GM12878 (cell line): ENCODE results near the gene PGAM1. TPM values are rescaled to one million over a fixed set of nuclear protein-coding genes. Genes with fewer than 3 reads are reported as not detected.

Experiments
- ATAC-seq: fragments of 200-7000 bp; cut with Tn5 transposase; 3 replicates; pipeline ENCODE4 v1.9.1; 2020; ENCODE audit warnings: mild to moderate bottlenecking, moderate library complexity
- BruUV-seq: library from RNA; stranded (reverse); fragments of 400-500 nt; replicated peaks from 2 replicates; lab custom pipeline; 2021; lab: Mats Ljungman, UMichigan
- CTCF ChIA-PET: fragments of 300-600 bp; sonication (Branson Sonifier 250); formaldehyde crosslinking; extraction: SDS; loops from one replicate; lab custom pipeline; 2021; ENCODE audit warnings: inconsistent platforms; lab: Yijun Ruan, JAX
- POLR2A ChIA-PET: fragments of 350-600 bp; formaldehyde crosslinking; extraction: SDS; loops from one replicate; lab custom pipeline; 2021; ENCODE audit warnings: inconsistent platforms; lab: Charles Lee
- RAD21 ChIA-PET: fragments of 300-600 bp; sonication (Branson Sonifier 250); formaldehyde crosslinking; loops from one replicate; lab custom pipeline; 2023; ENCODE audit warnings: antibody characterized with exemption; ENCODE audit not compliant: unreplicated experiment; lab: Charles Lee
- SMC1A ChIA-PET: fragments of 300-600 bp; sonication (Branson Sonifier 250); formaldehyde crosslinking; loops from one replicate; lab custom pipeline; 2023; ENCODE audit not compliant: unreplicated experiment, uncharacterized antibody; lab: Charles Lee
- DNase-seq: peaks from one replicate; pipeline ENCODE4 v3.0.0-alpha.2; 2011; ENCODE audit warnings: low read depth, low spot score
- FAIRE-seq: peaks from 3 replicates; lab custom pipeline; 2011; peaks lifted over from hg19 to GRCh38; lab: Jason Lieb, UNC
- H2AFZ ChIP-seq: 2 replicates; pipeline ENCODE4 v1.6.0; 2011; ENCODE audit warnings: low read depth, low read length, control low read depth; ENCODE audit not compliant: control insufficient read depth
- H3K27ac ChIP-seq: 2 replicates; pipeline ENCODE4 v1.5.1; 2011; ENCODE audit warnings: control low read depth; ENCODE audit not compliant: control insufficient read depth, insufficient read depth
- H3K27me3 ChIP-seq, 2 experiments: replicated peaks in 1 of 2; 2 replicates each; pipeline versions ENCODE4 v1.6.0 to v1.6.1; 2011; ENCODE audit warnings: low read length in 1 of 2; ENCODE audit not compliant: control insufficient read depth in 2 of 2, insufficient read depth in 2 of 2
- H3K36me3 ChIP-seq, 2 experiments: 2 replicates each; pipeline ENCODE4 v1.5.1; 2011; ENCODE audit warnings: low read length in 1 of 2; ENCODE audit not compliant: control insufficient read depth in 2 of 2, insufficient read depth in 2 of 2
- H3K4me1 ChIP-seq: 2 replicates; pipeline ENCODE4 v1.6.1; 2011; ENCODE audit warnings: mild to moderate bottlenecking, low read length, moderate library complexity, mixed read lengths; ENCODE audit not compliant: control insufficient read depth, insufficient read depth
- H3K4me2 ChIP-seq: 2 replicates; pipeline ENCODE4 v1.6.0; 2011; ENCODE audit warnings: control low read depth; ENCODE audit not compliant: control insufficient read depth, insufficient read depth
- H3K4me3 ChIP-seq: fragments of 200-600 bp; sonication (generic); 2 replicates; pipeline ENCODE4 v1.5.1; 2016
- H3K79me2 ChIP-seq: 2 replicates; pipeline ENCODE4 v1.6.0; 2011; ENCODE audit warnings: low read length; ENCODE audit not compliant: control insufficient read depth, insufficient read depth
- H3K9ac ChIP-seq: 2 replicates; pipeline ENCODE4 v1.8.0; 2011; ENCODE audit warnings: low read length, control low read depth, mixed read lengths; ENCODE audit not compliant: control insufficient read depth, insufficient read depth
- H3K9me3 ChIP-seq: replicated peaks from 3 replicates; pipeline ENCODE4 v1.5.1; 2011; ENCODE audit warnings: mild to moderate bottlenecking, low read length; ENCODE audit not compliant: control insufficient read depth, insufficient read depth
- H4K20me1 ChIP-seq: 2 replicates; pipeline ENCODE4 v1.6.0; 2011; ENCODE audit not compliant: control insufficient read depth, insufficient read depth
- CTCF ChIP-seq, 3 experiments: IDR thresholded peaks in 2 of 3; conservative IDR thresholded peaks in 1 of 3; 2 replicates each; pipeline ENCODE4 v1.5.1; 2011; ENCODE audit warnings: low read depth in 3 of 3, low read length in 3 of 3, mild to moderate bottlenecking in 3 of 3, control low read depth in 2 of 3, moderate library complexity in 2 of 3, inconsistent platforms in 1 of 3, mixed read lengths in 1 of 3; ENCODE audit not compliant: control insufficient read depth in 2 of 3, insufficient read depth in 1 of 3; ENCODE audit errors: extremely low read depth in 1 of 3
- GABPA ChIP-seq: IDR thresholded peaks from 2 replicates; pipeline ENCODE4 v1.6.1; 2014; ENCODE audit warnings: antibody characterized with exemption, low read depth, mild to moderate bottlenecking, inconsistent platforms
- HDAC2 ChIP-seq: fragments of 200-600 bp; sonication (generic); IDR thresholded peaks from 2 replicates; pipeline ENCODE4 v1.6.1; 2017
- JUND ChIP-seq: IDR thresholded peaks from 2 replicates; pipeline ENCODE4 v1.6.1; 2012; ENCODE audit warnings: low read depth, mild to moderate bottlenecking, low read length, improper control_type of control experiment, moderate library complexity
- RAD21 ChIP-seq: IDR thresholded peaks from 2 replicates; pipeline ENCODE4 v1.6.1; 2011; ENCODE audit warnings: mild to moderate bottlenecking, low read depth, low read length, moderate library complexity; ENCODE audit not compliant: insufficient read depth
- SMC3 ChIP-seq: IDR thresholded peaks from 2 replicates; pipeline ENCODE4 v1.6.1; 2011; ENCODE audit warnings: low read length, improper control_type of control experiment, borderline replicate concordance
- ZBTB4 ChIP-seq: fragments of 450-650 bp; formaldehyde crosslinking; IDR thresholded peaks from 2 replicates; pipeline ENCODE4 v1.4.0; 2022; ENCODE audit warnings: mild to moderate bottlenecking, moderate library complexity
- WGBS: methylation state at CpG from one replicate; pipeline ENCODE4 v1.1.6; 2016; ENCODE audit warnings: low lambda C conversion rate; ENCODE audit not compliant: insufficient replicate concordance, insufficient coverage; ENCODE audit errors: missing lambda C conversion rate; 5-methylcytosine and 5-hydroxymethylcytosine counted together
- in situ Hi-C: fragments of 300-500 bp; cut with MboI; formaldehyde crosslinking; loops from 9 replicates; pipeline ENCODE4 v1.14.3; 2018; ENCODE audit warnings: mixed read lengths
- intact Hi-C: fragments of 100-400 bp; cut with micrococcal nuclease; formaldehyde crosslinking; loops from one replicate; pipeline ENCODE4 v1.14.2; 2022; ENCODE audit not compliant: unreplicated experiment
- polyA plus RNA-seq, 11 experiments: library from polyadenylated mRNA; depleted of rRNA in 4 of 11; unstranded in 6 of 11; stranded (reverse) in 5 of 11; fragments of >200 nt; fragmentation: Nextera tagmentation in 4 of 11; fragmentation: Illumina TruSeq in 1 of 11; extraction: Ambion mirVana in 4 of 11; extraction: Trizol in 1 of 11; gene quantifications; 1 replicate in 1 of 11; 2 replicates in 10 of 11; pipeline versions ENCODE4 v1.2.1 to v1.2.3, GENCODE V29; 2011 to 2016; ENCODE audit warnings: inconsistent platforms in 2 of 11, missing spikeins in 2 of 11, low read depth in 1 of 11
- total RNA-seq, 4 experiments: library from RNA; depleted of rRNA in 3 of 4; stranded (reverse); fragments of >200 nt in 3 of 4; fragmentation: Illumina TruSeq in 1 of 4; extraction: Trizol in 1 of 4; gene quantifications; 2 replicates each; pipeline versions ENCODE4 v1.2.1 to v1.2.3, GENCODE V29; 2013 to 2021

The PGAM1 gene
- total and polyA plus RNA-seq, 10 of the 15 experiments (the other 5 are each of a cell fraction or from before 2014, with no cell fraction given): 115 to 1,362 (median 744) TPM

GRCh38 chr10:97462309-97462708 lies 36.3 kb downstream of the PGAM1 start (continued):
- TF ChIP-seq HDAC2: no peak
- no peak for TF ChIP-seq JUND
- TF ChIP-seq CTCF (IDR thresholded peaks at IDR 0.05 in 2 of 3, conservative IDR thresholded peaks at IDR 0.05 in 1 of 3; ENCODE audit: control insufficient read depth in 2 of 3, extremely low read depth in 1 of 3, insufficient read depth in 1 of 3, low read depth in 3 of 3, low read length in 3 of 3): no peak

GRCh38 chr10:97463363-97464132 lies 37.6 kb downstream of the PGAM1 start:
- H3K9ac ChIP-seq: no peak overlapping the region
- TF ChIP-seq CTCF (IDR thresholded peaks at IDR 0.05 in 2 of 3, conservative IDR thresholded peaks at IDR 0.05 in 1 of 3; ENCODE audit: control insufficient read depth in 2 of 3, extremely low read depth in 1 of 3, insufficient read depth in 1 of 3, low read depth in 3 of 3, low read length in 3 of 3) (peak; percentile 77 to 85 (median 84)), ZBTB4 (no peak), RAD21 (peak; percentile 71), GABPA (no peak), SMC3 (peak; percentile 61; the same call in 1 of the 2 replicates)
- TF ChIP-seq, all 136 proteins: peak for 3
- peak; percentile 87 for ATAC-seq
- CTCF ChIA-PET: interaction anchor here (0.9 to 5.7 kb wide), 8 partner anchors 31 to 238 kb away, joined by 3 to 34 read pairs (median 4); no protein-coding TSS in a partner anchor
- Histone ChIP-seq H3K4me2 (no peak overlapping the region), H3K27ac (no peak overlapping the region), H4K20me1 (no peaks in the 10 kb centered on the region), H3K9me3 (no peaks in the 10 kb centered on the region), H3K4me1 (no peaks in the 10 kb centered on the region), H3K79me2 (no peaks in the 10 kb centered on the region), H3K27me3 (no peaks in the 10 kb centered on the region), H3K4me3 (no peak overlapping the region), H2AFZ (no peak overlapping the region), H3K36me3 (peaks cover 36 to 48% of the 10 kb centered on the region in 2 experiments)
- no TSS peak for BruUV-seq
- peak; percentile 9 for DNase-seq
- 84% methylated on average over 4 of the region's 4 CpGs for WGBS
- RAD21 ChIA-PET: interaction anchor here (1.8 kb wide), 1 partner anchor 90 kb away, joined by 7 read pairs; no protein-coding TSS in a partner anchor
- intact Hi-C loops: loop anchor here (1.0 to 5.0 kb wide), 2 partner anchors 90 to 149 kb away; no protein-coding TSS in a partner anchor
- SMC1A ChIA-PET: interaction anchor here (0.6 to 2.1 kb wide), 3 partner anchors 90 to 185 kb away, joined by 3 to 6 read pairs (median 3); no protein-coding TSS in a partner anchor
- POLR2A ChIA-PET: no interaction called here
- in situ Hi-C loops: no loop called here
- no peak for FAIRE-seq
